BLaER1 treated with 17β-estradiol and CSF1 and Interleukin-3, amounts not matched to agents 10 nM and 100 nM (cell line): Measurements from ENCODE around the gene MSRB2.
A peak's percentile ranks its signal among the peaks of the same experiment; 100 is the strongest.

ENCODE experiments used
- H3K27ac ChIP-seq, 11 experiments: shearing (Covaris generic); formaldehyde crosslinking; 2 replicates each; pipeline ENCODE4 v1.8.1; 2022
- H3K27me3 ChIP-seq, 11 experiments: shearing (Covaris generic); formaldehyde crosslinking; 2 replicates each; pipeline ENCODE4 v1.8.1; 2022
- H3K36me3 ChIP-seq, 11 experiments: shearing (Covaris generic); formaldehyde crosslinking; 2 replicates each; pipeline ENCODE4 v1.8.1; 2022
- H3K4me1 ChIP-seq, 10 experiments: shearing (Covaris generic); formaldehyde crosslinking; 2 replicates each; pipeline ENCODE4 v1.8.1; 2022
- H3K4me2 ChIP-seq, 11 experiments: shearing (Covaris generic); formaldehyde crosslinking; 2 replicates each; pipeline ENCODE4 v1.8.1; 2022
- H3K4me3 ChIP-seq, 10 experiments: shearing (Covaris generic); formaldehyde crosslinking; 2 replicates each; pipeline ENCODE4 v1.8.1; 2022
- H3K9ac ChIP-seq, 11 experiments: shearing (Covaris generic); formaldehyde crosslinking; 2 replicates each; pipeline ENCODE4 v1.8.1; 2022
- H3K9me3 ChIP-seq, 11 experiments: shearing (Covaris generic); formaldehyde crosslinking; replicated peaks in 1 of 11; 2 replicates each; pipeline ENCODE4 v1.8.1; 2022
- H4K20me1 ChIP-seq, 11 experiments: shearing (Covaris generic); formaldehyde crosslinking; 2 replicates each; pipeline ENCODE4 v1.8.1; 2022
- Cebpa-rat ChIP-seq, 11 experiments: shearing (Covaris generic); IDR thresholded peaks; 2 replicates each; pipeline ENCODE4 v1.8.1; 2022

MSRB2 gene

GRCh38 chr10:23081221-23081750 is 14.1 kb upstream of the MSRB2 start:
- H3K4me3 ChIP-seq = no peak overlapping the region
- H3K4me2 ChIP-seq = no peak overlapping the region
- no peaks in the 10 kb centered on the region for H3K4me1 ChIP-seq
- no peak for TF ChIP-seq Cebpa-rat (IDR thresholded peaks at IDR 0.05)
- no peaks in the 10 kb centered on the region for H4K20me1 ChIP-seq
- H3K9ac ChIP-seq = no peak overlapping the region
- no peaks in the 10 kb centered on the region for H3K36me3 ChIP-seq
- H3K9me3 ChIP-seq = peaks cover 0 to 4% (median 0%) of the 10 kb centered on the region in 11 experiments; a peak in 3 of 22 replicates
- H3K27ac ChIP-seq = no peak overlapping the region
- H3K27me3 ChIP-seq = no peaks in the 10 kb centered on the region

- H3K36me3 ChIP-seq = no peaks in the 10 kb centered on the region
- TF ChIP-seq Cebpa-rat (IDR thresholded peaks at IDR 0.05) = no peak
Observed at GRCh38 chr10:23081891-23082290, 13.5 kb upstream of the MSRB2 start.

DNA sequence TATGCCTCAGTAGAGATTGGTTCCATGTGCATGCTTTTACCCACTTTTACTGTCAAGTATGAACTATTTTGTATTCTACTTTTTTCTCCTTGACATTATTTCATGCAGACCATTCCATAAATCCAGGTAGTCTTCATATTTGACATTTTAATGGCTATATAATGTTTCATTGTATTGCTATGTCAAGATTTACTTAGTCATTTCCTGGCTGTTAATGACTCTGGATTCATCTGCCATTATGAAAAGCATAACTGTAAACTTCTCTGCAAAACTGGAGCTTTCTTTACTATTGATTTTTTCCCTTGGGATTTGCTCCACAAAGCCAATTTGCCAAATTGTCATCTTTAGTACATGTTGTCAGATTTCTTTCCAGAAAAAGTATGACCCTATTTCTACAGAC is 6.8 kb upstream of the MSRB2 start:
- no peak overlapping the region for H3K4me2 ChIP-seq
- H3K4me3 ChIP-seq = no peak overlapping the region
- H3K27ac ChIP-seq = no peak overlapping the region
- no peak for TF ChIP-seq Cebpa-rat (IDR thresholded peaks at IDR 0.05)
- H3K9ac ChIP-seq = no peak overlapping the region
- H3K9me3 ChIP-seq = peaks cover 0 to 4% (median 0%) of the 10 kb centered on the region in 11 experiments; a peak in 5 of 22 replicates
- no peaks in the 10 kb centered on the region for H3K36me3 ChIP-seq
- no peaks in the 10 kb centered on the region for H3K4me1 ChIP-seq
- no peaks in the 10 kb centered on the region for H4K20me1 ChIP-seq
- H3K27me3 ChIP-seq = no peaks in the 10 kb centered on the region

More at GRCh38 chr10:23081891-23082290, 13.5 kb upstream of the MSRB2 start:
- H3K27ac ChIP-seq = no peak overlapping the region
- H3K27me3 ChIP-seq = no peaks in the 10 kb centered on the region
- no peak overlapping the region for H3K4me3 ChIP-seq
- H4K20me1 ChIP-seq = no peaks in the 10 kb centered on the region
- no peak overlapping the region for H3K4me2 ChIP-seq
- no peaks in the 10 kb centered on the region for H3K4me1 ChIP-seq
- no peak overlapping the region for H3K9ac ChIP-seq
- peaks cover 0 to 4% (median 0%) of the 10 kb centered on the region in 11 experiments; a peak in 3 of 22 replicates for H3K9me3 ChIP-seq

DNA sequence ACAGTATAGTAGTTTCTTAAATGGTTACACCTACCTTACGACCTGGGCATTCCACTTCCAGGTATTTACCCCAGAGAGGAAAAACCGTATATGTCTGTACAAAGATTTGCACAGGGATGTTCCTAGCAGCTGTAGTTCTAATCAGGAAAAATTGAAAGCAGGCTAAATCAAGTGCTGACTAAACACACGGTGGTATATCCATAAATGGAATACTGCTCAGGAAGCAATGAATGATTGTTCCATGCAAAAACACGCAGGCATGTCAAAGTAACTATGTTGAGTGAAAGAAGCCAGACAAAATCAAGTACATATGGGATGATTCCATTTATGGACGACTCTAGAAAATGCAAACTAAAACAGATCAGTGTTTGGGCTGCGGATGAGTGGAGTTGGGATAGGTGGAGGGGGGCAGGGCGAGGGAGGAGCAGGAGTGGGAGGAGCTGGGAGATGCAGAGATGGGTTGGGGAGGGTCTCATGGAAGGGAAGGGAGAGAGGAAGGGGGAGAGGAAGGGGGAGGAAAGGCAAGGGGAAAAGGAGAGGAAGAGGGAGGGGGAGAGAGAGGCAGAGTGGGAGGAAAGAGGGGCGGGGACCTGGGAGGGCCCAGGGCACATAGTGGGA is 484 bp upstream of the MSRB2 start:
- Histone ChIP-seq H3K27me3 (no peaks in the 10 kb centered on the region), H3K27ac (no peak overlapping the region), H3K36me3 (peaks cover 0 to 11% (median 0%) of the 10 kb centered on the region in 11 experiments; a peak in 5 of 22 replicates), H3K9me3 (peaks cover 0 to 22% (median 6%) of the 10 kb centered on the region in 11 experiments; a peak in 11 of 22 replicates), H3K9ac (no peak overlapping the region), H3K4me2 (no peak overlapping the region), H4K20me1 (no peaks in the 10 kb centered on the region), H3K4me1 (peaks cover 18 to 32% (median 20%) of the 10 kb centered on the region in 10 experiments), H3K4me3 (no peak overlapping the region)
- no peak for TF ChIP-seq Cebpa-rat (IDR thresholded peaks at IDR 0.05)

DNA sequence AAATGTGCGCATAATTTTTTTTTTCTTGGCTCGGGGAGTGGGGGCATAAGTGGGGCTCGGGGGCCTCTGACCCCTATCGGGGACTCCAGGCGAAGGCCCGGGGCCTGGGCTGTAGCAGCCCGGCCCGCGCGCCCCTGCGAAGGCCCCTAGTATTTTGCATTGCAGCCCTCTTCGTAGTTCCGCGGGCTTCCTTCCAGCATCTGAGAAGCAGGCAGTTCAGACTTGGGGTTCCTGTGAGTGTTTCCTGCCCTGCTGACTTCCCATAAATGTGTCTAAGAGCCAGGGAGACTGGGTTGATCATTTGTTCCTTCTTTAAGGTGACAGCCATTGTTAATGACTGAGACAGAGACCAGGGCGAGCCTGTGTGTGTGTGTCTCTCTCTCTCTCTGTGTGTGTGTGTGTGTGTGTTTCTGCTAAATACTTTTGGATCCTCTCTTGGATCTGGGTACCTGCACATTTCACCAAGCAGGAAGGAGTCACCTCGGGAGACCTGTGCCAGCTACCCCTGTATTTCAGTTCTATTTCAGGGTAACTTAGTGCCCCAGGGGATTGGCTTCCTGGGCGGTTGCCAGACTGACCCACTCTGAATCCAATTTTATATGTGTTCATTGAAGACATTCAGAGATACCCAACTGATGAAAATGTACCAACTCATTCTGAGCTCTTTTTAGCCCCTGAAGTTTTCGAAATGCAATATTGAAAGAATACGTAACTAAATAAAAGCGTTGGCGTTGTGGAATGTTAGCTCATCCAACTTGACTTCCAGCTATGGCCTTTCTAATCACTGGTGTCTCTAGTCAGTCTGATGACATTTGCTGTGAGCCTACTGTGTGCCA is 805 bp downstream of the MSRB2 start:
- no peaks in the 10 kb centered on the region for H3K27me3 ChIP-seq
- TF ChIP-seq Cebpa-rat (IDR thresholded peaks at IDR 0.05) = no peak
- peak overlapping the region; percentile 86 to 98 (median 93) for H3K4me2 ChIP-seq
- peaks cover 0 to 15% (median 0%) of the 10 kb centered on the region in 11 experiments; a peak in 7 of 22 replicates for H3K36me3 ChIP-seq
- H3K9me3 ChIP-seq = peaks cover 5 to 35% (median 17%) of the 10 kb centered on the region in 11 experiments; a peak in 21 of 22 replicates
- peak overlapping the region; percentile 93 to 97 (median 94) for H3K9ac ChIP-seq
- peak overlapping the region; percentile 74 to 85 (median 81) for H3K4me3 ChIP-seq
- peak overlapping the region; percentile 89 to 98 (median 95) for H3K27ac ChIP-seq
- peaks cover 26 to 40% (median 28%) of the 10 kb centered on the region in 10 experiments for H3K4me1 ChIP-seq
- no peaks in the 10 kb centered on the region for H4K20me1 ChIP-seq

DNA sequence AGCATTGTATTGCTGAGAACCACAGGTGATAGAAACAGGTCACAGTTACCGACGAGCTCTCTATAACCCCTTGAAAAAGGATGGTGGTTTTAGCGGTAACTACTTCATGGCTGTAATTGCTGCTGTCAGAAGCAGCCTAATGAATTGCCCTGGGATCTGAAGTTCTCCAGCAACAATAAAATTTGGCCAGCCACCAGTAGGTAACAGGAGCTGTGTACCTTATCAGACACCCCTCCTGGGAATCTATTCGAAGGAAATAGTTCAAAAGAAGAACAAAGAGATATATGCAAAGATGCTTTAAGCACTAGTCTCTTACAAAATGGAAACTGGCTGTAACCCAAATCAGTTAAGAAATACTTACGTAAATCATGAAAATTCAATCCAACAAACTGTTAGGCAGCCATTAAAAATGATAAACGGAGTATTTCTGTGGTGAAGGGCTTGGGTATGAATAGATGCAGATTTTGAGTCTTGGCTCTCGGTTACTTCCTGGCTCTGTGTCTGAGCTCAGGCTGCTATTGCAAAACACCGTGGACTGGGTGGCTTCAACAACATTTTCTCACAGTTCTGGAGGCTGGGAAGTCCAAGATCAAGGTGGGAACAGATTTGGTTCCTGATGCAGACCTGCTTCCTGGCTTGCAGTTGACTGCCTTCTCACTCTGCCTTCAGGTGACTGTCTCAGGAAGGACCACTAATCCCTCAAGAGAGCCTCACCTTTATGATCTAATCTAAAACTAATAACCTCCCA is 1.6 kb downstream of the MSRB2 start:
- Histone ChIP-seq H3K4me3 (peak overlapping the region; percentile 74 to 85 (median 81)), H3K9ac (peak overlapping the region; percentile 93 to 97 (median 94); a peak in 20 of 22 replicates), H4K20me1 (no peaks in the 10 kb centered on the region), H3K4me1 (peaks cover 26 to 40% (median 28%) of the 10 kb centered on the region in 10 experiments), H3K9me3 (peaks cover 12 to 40% (median 24%) of the 10 kb centered on the region in 11 experiments; a peak in 21 of 22 replicates), H3K27ac (peak overlapping the region in 10 of 11 experiments; percentile 89 to 98 (median 96); a peak in 20 of 22 replicates), H3K4me2 (peak overlapping the region; percentile 86 to 98 (median 93)), H3K27me3 (no peaks in the 10 kb centered on the region), H3K36me3 (peaks cover 0 to 23% (median 0%) of the 10 kb centered on the region in 11 experiments; a peak in 7 of 22 replicates)
- TF ChIP-seq Cebpa-rat (IDR thresholded peaks at IDR 0.05) = peak in 6 of 11 experiments; percentile 9 to 60 (median 50); a peak in 6 of 22 replicates

DNA sequence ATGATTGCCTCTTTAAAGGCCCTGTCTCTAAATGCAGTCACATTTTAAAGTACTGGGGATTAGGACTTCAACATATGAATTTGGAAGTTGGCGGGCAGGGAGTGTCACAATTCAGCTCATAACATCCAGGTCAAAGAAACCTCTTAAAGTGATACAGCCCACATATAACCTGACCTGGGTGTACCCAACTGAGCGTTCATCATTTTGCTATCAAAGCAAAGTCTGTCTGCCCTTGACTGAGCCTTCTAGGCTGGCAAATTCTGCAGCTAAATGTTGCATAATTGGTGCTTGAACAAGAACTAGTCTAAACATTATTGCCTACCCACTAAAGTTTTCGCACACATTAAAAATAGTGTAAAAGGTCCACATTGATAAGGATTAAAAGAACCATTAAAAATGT is 3.7 kb downstream of the MSRB2 start:
- Histone ChIP-seq H3K4me1 (peaks cover 26 to 40% (median 28%) of the 10 kb centered on the region in 10 experiments), H3K4me2 (peak overlapping the region in 2 of 11 experiments; percentile 18 to 39; a peak in 2 of 22 replicates), H3K9me3 (peaks cover 12 to 40% (median 24%) of the 10 kb centered on the region in 11 experiments; a peak in 21 of 22 replicates), H4K20me1 (no peaks in the 10 kb centered on the region), H3K27ac (no peak overlapping the region), H3K4me3 (no peak overlapping the region), H3K36me3 (peaks cover 5 to 34% (median 11%) of the 10 kb centered on the region in 11 experiments; a peak in 20 of 22 replicates), H3K9ac (no peak overlapping the region), H3K27me3 (no peaks in the 10 kb centered on the region)
- no peak for TF ChIP-seq Cebpa-rat (IDR thresholded peaks at IDR 0.05)

GRCh38 chr10:23099816-23100215 is 4.4 kb downstream of the MSRB2 start:
- Histone ChIP-seq H3K4me1 (peaks cover 26 to 40% (median 28%) of the 10 kb centered on the region in 10 experiments), H3K27me3 (no peaks in the 10 kb centered on the region), H3K4me2 (peak overlapping the region; percentile 15 to 60 (median 36); a peak in 16 of 22 replicates), H3K9me3 (peaks cover 12 to 46% (median 24%) of the 10 kb centered on the region in 11 experiments; a peak in 21 of 22 replicates), H3K4me3 (no peak overlapping the region), H4K20me1 (no peaks in the 10 kb centered on the region), H3K9ac (peak overlapping the region in 1 of 11 experiments; percentile 5; a peak in 1 of 22 replicates), H3K27ac (peak overlapping the region in 2 of 11 experiments; percentile 20 to 29; a peak in 3 of 22 replicates), H3K36me3 (peaks cover 13 to 42% (median 18%) of the 10 kb centered on the region in 11 experiments; a peak in 21 of 22 replicates)
- TF ChIP-seq Cebpa-rat (IDR thresholded peaks at IDR 0.05) = no peak
